CD4-positive, alpha-beta T cell treated with Interleukin-15 for 4 hours (primary cell): ENCODE data around the gene NPAS3.

ENCODE experiments used
- DNase-seq: peaks from one replicate; pipeline ENCODE4 v3.0.0-alpha.2; 2020; ENCODE audit warnings: low spot score

The NPAS3 gene

DNA sequence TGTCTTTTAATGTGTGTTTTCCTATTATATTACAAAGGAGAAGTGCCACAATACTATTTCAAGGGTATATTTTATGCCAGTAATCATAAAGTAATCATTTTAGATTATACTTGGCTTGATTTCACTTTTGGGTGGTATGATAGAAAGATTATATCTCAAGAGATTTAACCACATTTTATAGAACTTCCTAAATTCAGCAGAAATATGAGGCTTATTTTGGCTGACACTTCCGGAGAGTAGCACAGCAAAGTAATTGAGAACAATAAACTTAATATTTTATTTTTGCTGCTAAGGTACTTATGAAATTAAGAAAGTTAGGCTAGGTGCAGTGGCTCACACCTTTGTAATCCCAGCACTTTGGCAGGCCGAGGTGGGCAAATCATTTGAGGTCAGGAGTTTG lies 319.1 kb downstream of the NPAS3 start:
- DNase-seq: no peak

DNA sequence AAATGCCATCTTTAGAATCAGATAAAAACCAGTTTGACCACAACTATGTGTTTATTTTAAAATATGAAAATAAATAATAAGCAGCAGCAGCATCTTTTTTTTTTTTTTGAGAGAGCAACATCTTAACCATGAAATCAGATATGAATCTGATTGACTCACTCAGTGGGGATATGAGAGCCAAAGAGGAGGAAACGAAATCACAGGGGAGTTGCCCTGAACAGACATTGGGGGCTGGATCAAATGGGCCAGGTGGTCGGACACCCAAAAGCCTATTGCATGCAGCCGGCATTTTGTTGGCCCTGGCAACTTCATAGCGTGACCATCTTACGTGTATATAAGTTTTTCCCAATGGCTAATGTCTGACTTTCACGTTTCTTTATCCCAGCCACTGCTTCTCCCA lies 321.1 kb downstream of the NPAS3 start:
- no peak for DNase-seq

DNA sequence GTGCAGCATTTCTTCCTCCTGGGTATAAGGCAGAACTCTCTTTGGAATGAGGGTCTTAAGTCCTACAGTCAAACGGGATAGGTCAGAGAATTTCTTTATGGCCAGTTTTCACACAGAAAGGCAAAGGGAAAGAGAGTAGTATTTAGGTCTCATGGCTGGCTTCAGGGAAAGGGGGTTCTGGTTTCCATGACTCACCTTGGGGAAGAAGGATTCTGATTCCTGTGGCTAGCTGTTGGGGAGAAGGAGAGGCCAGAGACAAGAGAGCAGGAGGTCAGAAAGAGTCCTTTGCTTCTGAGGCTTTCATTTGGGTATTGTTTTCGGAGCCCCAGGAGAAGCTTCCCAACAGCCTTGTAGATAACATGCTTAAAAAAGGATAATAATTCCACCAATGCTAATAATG lies 332.5 kb downstream of the NPAS3 start:
- DNase-seq: no peak

- DNase-seq: no peak
These were observed 333.2 kb downstream of the NPAS3 start for GRCh38 chr14:33271891-33272290.

- no peak for DNase-seq
These were observed 335.3 kb downstream of the NPAS3 start for GRCh38 chr14:33273978-33274377.

DNA sequence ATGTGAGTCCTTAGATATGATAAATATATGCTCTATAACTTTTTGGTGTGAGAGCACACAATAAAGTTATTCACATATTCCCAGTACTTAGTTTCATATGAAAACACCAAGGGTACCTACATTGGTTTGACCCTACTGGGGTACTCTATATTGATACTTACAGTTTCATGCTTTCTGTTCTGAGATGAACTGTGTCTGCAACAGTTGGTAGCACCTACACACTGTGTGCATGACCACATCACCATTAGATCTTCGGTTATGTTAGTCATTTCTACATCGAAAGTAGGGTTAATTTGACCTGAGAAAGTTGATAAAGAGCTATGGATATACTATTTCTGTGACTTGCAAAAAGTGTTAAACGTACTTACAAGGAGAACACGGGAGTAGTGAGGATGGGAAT lies 337.2 kb downstream of the NPAS3 start:
- no peak for DNase-seq

- no peak for DNase-seq
These were observed 341.2 kb downstream of the NPAS3 start for GRCh38 chr14:33279865-33280264.

DNA sequence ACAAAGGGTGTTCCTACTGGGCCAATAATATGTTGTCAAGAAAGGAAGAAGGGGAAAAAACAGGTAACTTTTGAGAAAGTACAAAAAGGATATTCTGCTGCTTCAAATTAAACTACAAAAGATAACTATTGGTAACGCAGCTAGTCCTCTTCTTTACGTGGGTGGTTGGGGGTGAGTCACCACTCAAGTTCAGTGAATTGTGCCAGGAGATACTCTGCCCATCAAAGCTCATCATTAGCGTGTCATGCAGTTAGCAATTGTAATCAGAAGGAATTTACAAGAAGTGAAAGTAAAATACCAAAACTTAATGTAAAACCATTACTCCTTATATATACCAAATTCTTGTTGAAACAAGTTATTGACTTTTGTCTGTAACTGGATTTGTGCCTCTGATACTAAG lies 342.0 kb downstream of the NPAS3 start:
- DNase-seq: no peak

GRCh38 chr14:33282331-33283230 lies 343.9 kb downstream of the NPAS3 start:
- DNase-seq: no peak

GRCh38 chr14:33285902-33286700 lies 347.4 kb downstream of the NPAS3 start:
- no peak for DNase-seq

DNA sequence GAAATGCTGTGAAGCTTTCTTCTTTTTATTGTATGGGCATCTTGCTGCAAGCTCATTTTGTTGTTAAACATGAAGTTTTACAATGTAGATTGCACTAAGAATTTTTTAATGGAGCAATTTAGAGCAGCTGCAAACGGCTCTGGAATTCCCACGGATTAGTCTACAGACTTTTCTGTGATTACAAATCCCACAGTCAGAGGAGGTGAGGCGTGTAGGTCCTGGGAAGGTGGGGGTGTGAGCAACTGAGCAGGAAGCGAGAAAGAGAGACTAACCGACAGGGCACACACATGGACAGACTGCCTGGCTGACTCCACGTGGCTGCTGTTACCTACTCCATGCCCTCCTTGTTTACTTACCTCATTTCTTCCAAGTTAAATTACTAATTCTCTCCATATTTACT lies 348.5 kb downstream of the NPAS3 start:
- DNase-seq: no peak

GRCh38 chr14:33290641-33291040 lies 352.0 kb downstream of the NPAS3 start:
- no peak for DNase-seq

DNA sequence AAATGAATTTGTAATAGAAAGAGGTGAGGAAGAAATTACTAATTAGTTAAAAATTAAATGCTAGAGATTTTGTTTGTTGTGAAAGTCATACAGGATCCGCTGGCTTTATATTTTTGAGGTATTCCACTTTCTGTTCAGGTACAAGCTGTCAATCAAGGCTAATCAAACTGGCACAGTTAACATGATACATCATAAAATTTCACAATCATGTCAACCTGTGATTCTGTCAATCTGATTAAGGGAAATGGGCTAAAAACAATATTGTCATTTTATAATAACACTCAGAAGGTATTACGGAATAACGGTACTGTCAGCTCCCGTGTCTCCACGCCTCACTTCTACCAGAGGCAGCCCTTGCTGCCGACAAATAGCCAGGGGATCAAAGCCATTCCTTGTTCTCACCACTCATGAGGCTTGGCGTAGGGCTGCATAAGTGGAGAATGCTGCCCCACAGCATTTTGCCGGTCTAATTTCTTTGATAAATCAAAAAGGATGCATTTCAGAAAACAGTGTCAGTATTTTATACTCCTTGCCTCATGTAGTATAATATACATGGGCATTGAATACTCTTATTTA lies 352.9 kb downstream of the NPAS3 start:
- DNase-seq: no peak

DNA sequence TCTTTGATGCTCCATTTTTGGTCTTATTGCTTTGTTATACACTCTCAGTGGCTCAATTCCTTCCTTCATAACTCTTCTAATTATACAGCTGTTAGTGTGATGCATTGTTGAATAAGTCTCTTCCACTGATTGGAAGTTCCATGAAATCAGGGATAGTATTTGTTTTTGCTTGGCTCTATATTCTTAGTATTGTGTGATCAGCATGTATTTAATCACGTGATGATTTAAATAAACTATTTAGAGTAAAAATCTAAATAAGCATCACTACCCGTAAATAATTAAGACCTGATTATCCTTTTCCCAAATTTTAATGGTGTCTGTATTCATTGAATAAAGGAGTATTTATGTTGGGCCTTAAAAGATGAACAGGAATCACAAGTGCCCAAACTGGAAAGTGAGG lies 355.7 kb downstream of the NPAS3 start:
- DNase-seq: no peak

GRCh38 chr14:33297565-33297964 lies 358.9 kb downstream of the NPAS3 start:
- DNase-seq: no peak

GRCh38 chr14:33307691-33308251 lies 369.1 kb downstream of the NPAS3 start:
- no peak for DNase-seq

- no peak for DNase-seq
These were observed 370.4 kb downstream of the NPAS3 start for GRCh38 chr14:33309106-33309505.

DNA sequence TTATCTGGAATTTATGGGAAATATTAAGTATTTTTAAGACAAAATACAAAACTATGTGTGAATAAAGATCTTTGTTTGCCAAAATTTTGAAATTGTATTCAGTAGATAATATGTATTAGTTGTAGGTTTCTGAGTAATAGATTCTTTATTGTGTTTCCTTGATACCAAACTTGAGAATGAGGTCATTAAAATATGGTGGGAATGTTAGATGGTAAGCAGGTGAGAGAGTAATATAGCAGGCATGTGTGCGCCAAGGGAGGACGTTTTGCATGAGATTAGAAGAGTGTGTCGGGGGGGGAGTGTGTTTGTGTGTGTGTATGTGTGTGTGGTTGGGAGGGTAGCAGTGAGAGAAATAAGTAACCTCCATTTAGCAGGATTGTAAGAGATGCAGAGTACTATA lies 376.5 kb downstream of the NPAS3 start:
- no peak for DNase-seq

DNA sequence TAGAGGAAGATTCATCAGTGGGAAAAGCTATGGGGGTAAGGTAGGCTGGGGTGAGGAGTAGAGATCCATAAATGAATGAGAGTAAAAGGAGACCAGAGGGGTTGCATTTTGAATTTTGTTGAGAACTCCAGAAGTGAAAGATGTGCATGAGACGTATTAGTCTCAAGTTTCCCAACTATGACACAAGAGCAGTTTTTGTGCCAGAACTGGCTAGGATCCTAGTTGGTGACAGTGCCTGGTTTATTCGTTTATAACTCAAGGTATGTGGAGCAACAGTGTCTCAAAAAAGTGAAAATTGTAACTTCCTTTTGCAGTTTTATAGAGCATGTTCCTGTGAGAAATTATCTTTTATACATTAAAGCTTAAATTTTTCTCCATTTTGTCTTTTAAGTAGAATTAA lies 377.0 kb downstream of the NPAS3 start:
- no peak for DNase-seq

- DNase-seq: no peak
These were observed 379.0 kb downstream of the NPAS3 start for GRCh38 chr14:33317675-33318074.

DNA sequence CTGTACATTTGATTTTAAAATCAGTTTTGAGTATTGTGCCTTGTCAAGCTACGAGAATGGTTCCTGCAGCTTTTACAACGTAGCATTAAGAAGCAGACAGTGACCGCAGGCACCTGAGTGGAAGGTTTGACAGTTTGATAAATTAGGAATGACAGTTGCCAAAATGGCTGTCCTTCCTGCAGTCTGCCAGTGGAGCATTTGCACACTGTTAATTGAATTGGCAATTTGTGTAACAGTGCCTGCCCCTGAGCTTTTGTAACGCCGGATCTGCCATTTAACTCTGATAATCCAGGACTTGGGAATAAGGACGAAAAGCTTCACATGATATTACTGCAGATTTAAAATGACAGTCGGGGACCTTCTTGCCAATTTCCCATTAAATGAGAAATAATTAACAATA lies 385.3 kb downstream of the NPAS3 start:
- no peak for DNase-seq

- DNase-seq: no peak
These were observed 392.7 kb downstream of the NPAS3 start for GRCh38 chr14:33331176-33331949.
